Chondrocyte (in vitro differentiated cells): ENCODE data around the gene NAA16. TPM values are rescaled to one million over a fixed set of nuclear protein-coding genes. Genes with fewer than 3 reads are reported as not detected.
"Not testable (repeated sequence)": the region's sequence is repeated elsewhere in the genome, so short reads cannot be mapped to it uniquely, and the experiment has no call there.

ENCODE experiments used
- DNase-seq: peaks from one replicate; pipeline ENCODE4 v3.0.0; 2021; ENCODE audit warnings: mixed read lengths, low spot score
- H3K27ac Mint-ChIP-seq: one replicate; pipeline ENCODE4 v1.8.0; 2021; ENCODE audit warnings: mild to moderate bottlenecking, moderate library complexity, mixed read lengths; ENCODE audit not compliant: unreplicated experiment
- H3K27me3 Mint-ChIP-seq: 2 replicates; pipeline ENCODE4 v1.8.0; 2021; ENCODE audit warnings: low read depth, mixed read lengths
- H3K36me3 Mint-ChIP-seq: 2 replicates; pipeline ENCODE4 v1.8.0; 2021; ENCODE audit warnings: low read depth, mixed read lengths
- H3K4me1 Mint-ChIP-seq: 2 replicates; pipeline ENCODE4 v1.8.0; 2021; ENCODE audit warnings: low read depth, mild to moderate bottlenecking, mixed read lengths
- H3K4me3 Mint-ChIP-seq: one replicate; pipeline ENCODE4 v1.8.0; 2021; ENCODE audit warnings: mild to moderate bottlenecking, moderate library complexity, mixed read lengths; ENCODE audit not compliant: unreplicated experiment
- H3K9me3 Mint-ChIP-seq: 2 replicates; pipeline ENCODE4 v1.8.0; 2021; ENCODE audit warnings: low read depth, mixed read lengths
- total RNA-seq: library from RNA; stranded (reverse); gene quantifications from 3 replicates; pipeline ENCODE4 v1.2.1, GENCODE V29; 2021
- TF ChIP-seq, protein P1 (sequence below): fragments of 200-600 bp; sonication (generic); IDR thresholded peaks from 2 replicates; pipeline ENCODE4 v1.5.0; 2021; ENCODE audit warnings: antibody characterized with exemption, mild to moderate bottlenecking, moderate library complexity

The NAA16 gene
- total RNA-seq, 1 donor from 2014 or later: 9.4 TPM

DNA sequence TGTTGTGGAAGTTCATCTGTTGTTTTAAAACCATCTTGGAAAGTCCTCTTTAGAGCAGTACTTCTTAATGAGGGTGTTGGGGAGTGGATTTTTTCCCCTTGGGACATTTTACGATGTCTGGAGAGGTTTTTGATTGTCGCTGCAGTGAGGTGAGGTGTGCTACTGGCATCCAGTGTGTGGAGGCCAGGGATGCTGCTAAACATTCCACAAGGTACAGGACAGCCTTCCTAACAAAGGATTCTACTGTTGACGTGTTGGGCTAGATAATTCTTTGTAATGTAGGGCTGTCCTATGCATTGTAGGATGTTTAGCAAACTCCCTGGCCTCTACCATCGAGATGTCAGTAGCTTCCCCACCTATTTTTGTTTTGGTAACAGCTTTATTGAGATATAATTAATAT, 33.3 kb downstream of the NAA16 start:
- no peak for DNase-seq
- H3K36me3 Mint-ChIP-seq: peaks cover 17% of the 10 kb centered on the region
- H3K27ac Mint-ChIP-seq: no peak overlapping the region
- no peaks in the 10 kb centered on the region for H3K27me3 Mint-ChIP-seq
- H3K9me3 Mint-ChIP-seq: peaks cover 2% of the 10 kb centered on the region
- H3K4me1 Mint-ChIP-seq: no peaks in the 10 kb centered on the region
- no peak overlapping the region for H3K4me3 Mint-ChIP-seq
- TF ChIP-seq, protein P1, sequence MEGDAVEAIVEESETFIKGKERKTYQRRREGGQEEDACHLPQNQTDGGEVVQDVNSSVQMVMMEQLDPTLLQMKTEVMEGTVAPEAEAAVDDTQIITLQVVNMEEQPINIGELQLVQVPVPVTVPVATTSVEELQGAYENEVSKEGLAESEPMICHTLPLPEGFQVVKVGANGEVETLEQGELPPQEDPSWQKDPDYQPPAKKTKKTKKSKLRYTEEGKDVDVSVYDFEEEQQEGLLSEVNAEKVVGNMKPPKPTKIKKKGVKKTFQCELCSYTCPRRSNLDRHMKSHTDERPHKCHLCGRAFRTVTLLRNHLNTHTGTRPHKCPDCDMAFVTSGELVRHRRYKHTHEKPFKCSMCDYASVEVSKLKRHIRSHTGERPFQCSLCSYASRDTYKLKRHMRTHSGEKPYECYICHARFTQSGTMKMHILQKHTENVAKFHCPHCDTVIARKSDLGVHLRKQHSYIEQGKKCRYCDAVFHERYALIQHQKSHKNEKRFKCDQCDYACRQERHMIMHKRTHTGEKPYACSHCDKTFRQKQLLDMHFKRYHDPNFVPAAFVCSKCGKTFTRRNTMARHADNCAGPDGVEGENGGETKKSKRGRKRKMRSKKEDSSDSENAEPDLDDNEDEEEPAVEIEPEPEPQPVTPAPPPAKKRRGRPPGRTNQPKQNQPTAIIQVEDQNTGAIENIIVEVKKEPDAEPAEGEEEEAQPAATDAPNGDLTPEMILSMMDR: no peak

DNA sequence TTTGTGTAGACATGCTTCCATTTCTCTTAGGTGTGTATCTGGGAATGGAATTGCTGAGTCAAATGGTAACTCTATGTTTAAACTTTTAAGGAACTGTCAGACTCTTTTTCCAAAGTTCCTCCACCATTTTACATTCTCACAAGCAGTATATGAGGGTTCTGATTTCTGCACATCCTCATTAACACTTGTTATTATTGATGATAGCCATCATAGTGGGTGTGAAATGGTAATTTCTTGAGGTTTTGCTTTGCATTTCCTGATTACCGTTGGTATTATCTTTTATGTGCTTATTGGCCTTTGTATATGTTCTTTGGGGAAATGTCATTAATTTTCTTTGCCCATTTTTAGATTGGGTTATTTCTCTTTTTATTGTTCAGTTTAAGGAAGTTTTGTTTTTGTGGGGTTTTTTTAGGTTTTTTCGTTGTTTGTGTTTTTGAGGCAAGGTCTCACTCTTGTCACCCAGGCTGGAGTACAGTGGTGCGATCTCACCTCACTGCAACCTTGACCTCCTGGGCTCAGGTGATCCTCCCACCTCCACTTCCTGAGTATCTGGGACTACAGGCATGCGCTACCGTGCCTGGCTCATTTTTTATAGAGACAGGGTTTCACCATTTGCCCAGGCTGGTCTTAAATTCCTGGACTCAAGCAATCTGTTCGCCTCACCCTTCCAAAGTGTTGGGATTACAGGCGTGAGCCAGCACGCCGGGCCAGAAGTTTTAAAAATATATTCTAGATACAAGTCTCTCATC, 34.3 kb downstream of the NAA16 start:
- Mint-ChIP-seq H3K4me3 (no peak overlapping the region), H3K4me1 (no peaks in the 10 kb centered on the region), H3K36me3 (peaks cover 15% of the 10 kb centered on the region), H3K27ac (no peak overlapping the region), H3K9me3 (peaks cover 2% of the 10 kb centered on the region), H3K27me3 (no peaks in the 10 kb centered on the region)
- TF ChIP-seq, protein P1: no peak
- no peak for DNase-seq

DNA sequence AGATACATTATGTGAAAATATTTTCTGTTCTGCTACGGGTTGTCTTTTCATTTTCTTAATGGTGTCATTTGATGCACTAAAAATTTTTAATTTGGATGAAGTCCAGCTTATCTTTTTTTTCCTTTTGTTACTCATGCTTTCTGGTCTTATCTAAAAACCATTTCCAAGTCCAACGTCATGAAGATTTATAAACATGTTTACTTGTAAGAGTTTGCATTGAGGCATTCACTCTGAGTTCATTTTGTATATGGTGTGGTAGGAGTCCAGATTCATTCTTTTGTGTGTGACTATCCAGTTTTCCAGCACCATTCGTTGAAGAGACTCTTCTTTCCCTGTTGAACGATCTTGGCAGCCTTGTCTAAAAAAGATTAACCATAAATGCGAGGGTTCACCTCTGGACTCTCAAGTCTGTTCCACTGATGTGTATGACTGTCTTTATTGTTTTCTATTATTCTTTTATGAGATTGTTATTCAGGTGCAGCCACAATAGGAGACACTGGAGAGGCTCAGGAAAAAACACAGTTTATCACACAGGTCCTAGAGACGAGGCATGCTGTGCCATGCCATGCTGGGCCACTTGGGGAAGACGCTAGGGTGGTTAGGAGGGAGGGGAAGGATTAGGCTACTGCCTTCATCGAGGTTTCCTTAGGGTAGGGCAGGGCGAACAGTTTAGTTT, 35.0 kb downstream of the NAA16 start:
- peaks cover 2% of the 10 kb centered on the region for H3K9me3 Mint-ChIP-seq
- TF ChIP-seq, protein P1: no peak
- H3K27ac Mint-ChIP-seq: no peak overlapping the region
- H3K4me1 Mint-ChIP-seq: no peaks in the 10 kb centered on the region
- no peak overlapping the region for H3K4me3 Mint-ChIP-seq
- no peaks in the 10 kb centered on the region for H3K27me3 Mint-ChIP-seq
- DNase-seq: no peak
- H3K36me3 Mint-ChIP-seq: peaks cover 12% of the 10 kb centered on the region

DNA sequence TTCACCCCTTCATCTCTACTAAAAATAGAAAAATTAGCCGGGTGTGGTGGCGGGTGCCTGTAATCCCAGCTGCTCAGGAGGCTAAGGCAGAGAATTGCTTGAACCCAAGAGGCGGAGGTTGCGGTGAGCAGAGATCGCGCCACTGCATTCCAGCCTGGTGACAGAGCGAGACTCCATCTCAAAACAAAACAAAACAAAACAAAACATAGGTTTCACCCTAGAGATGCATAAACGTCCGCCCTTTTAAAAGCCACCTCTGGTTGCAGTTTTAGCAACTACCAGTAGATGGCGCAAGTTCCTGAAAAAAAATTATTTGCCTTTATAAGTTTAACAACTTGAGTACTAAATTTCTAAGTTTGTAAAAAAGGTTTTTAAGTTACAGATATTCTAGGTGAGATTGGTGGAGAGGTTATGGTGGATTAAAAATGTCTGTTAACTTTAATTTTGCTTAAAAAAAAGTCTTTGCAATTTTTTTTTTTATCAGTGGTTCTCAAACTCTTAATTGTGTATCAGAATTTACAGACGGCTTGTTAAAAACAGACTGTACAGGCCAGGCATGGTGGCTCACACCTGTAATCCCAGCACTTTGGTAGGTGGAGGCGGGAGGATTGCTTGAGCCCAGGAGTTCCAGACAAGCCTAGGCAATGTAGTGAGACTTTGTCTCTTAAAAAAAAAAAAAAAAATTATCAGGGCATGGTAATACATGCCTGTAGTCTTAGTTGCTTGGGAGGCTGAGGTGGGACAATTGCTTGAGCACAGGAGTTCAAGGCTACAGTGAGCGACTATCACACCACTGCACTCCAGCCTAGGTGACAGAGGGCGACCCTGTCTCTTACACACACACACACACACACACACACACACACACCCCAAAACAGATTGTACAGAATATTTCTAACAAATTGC, 42.1 kb downstream of the NAA16 start:
- Mint-ChIP-seq H3K4me1 (peaks cover 3% of the 10 kb centered on the region), H3K27ac (peak overlapping the region; percentile 27), H3K9me3 (no peaks in the 10 kb centered on the region), H3K27me3 (no peaks in the 10 kb centered on the region), H3K36me3 (peaks cover 9% of the 10 kb centered on the region), H3K4me3 (no peak overlapping the region)
- TF ChIP-seq, protein P1: peak; percentile 92
- DNase-seq: no peak

DNA sequence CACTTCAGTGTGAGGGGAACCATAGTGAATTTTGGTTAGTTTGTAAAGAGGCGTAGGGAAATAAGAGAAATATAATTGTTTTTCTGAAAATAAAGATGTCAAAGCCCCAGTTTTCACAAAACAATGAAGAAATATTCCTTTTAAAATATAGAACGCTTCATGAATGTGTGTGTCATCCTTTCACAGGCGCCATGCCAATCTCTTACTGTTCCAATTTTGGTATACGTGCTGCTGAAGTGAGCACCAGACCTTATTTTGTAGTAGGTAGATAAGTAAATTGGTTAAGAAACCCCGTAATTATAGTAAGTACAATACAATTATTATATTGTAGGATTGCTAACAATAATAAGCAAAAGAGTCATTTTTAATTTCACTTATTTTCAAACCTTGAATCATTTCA, 43.3 kb downstream of the NAA16 start:
- no peak overlapping the region for H3K4me3 Mint-ChIP-seq
- H3K4me1 Mint-ChIP-seq: peaks cover 3% of the 10 kb centered on the region
- no peak for DNase-seq
- H3K27ac Mint-ChIP-seq: no peak overlapping the region
- no peaks in the 10 kb centered on the region for H3K27me3 Mint-ChIP-seq
- H3K9me3 Mint-ChIP-seq: no peaks in the 10 kb centered on the region
- H3K36me3 Mint-ChIP-seq: peaks cover 12% of the 10 kb centered on the region
- TF ChIP-seq, protein P1: no peak

DNA sequence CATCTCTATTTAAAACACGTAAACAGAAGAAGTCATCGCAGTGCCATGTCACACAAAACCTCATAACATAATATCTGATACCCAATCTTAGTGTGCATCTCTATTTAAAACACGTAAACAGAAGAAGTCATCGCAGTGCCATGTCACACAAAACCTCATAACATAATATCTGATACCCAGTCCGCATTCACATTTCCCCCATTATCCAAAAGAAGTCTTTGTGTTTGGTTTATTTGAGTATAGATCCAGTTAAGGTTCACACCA, 45.2 kb downstream of the NAA16 start:
- not testable (repeated sequence) for H3K9me3 Mint-ChIP-seq, DNase-seq, H3K27ac Mint-ChIP-seq

More for the DNA sequence above, 45.2 kb downstream of the NAA16 start:
- not testable (repeated sequence) for H3K27me3 Mint-ChIP-seq, H3K4me3 Mint-ChIP-seq, H3K4me1 Mint-ChIP-seq
- peaks cover 13% of the 10 kb centered on the region for H3K36me3 Mint-ChIP-seq
